Muscle layer of duodenum (tissue), 2 donors: ENCODE measurements around the gene DNASE1L3.
"Not testable (repeated sequence)": the region's sequence is repeated elsewhere in the genome, so short reads cannot be mapped to it uniquely, and the experiment has no call there.

ENCODE experiments used
- H3K27ac ChIP-seq: one replicate; pipeline ENCODE4 v1.7.0; 2013; ENCODE audit warnings: mild to moderate bottlenecking, low read length
- H3K27me3 ChIP-seq: one replicate; pipeline ENCODE4 v1.7.0; 2013; ENCODE audit warnings: low read depth, mild to moderate bottlenecking, control low read depth, low read length
- H3K36me3 ChIP-seq, 2 donors: one replicate each; pipeline ENCODE4 v1.7.0; 2013; ENCODE audit warnings: low read length in 2 of 2, control low read depth in 1 of 2, mild to moderate bottlenecking in 1 of 2; ENCODE audit not compliant: insufficient read depth in 2 of 2, control insufficient read depth in 1 of 2
- H3K4me1 ChIP-seq, 2 donors: one replicate each; pipeline ENCODE4 v1.7.0; 2013; ENCODE audit warnings: low read length in 2 of 2, mild to moderate bottlenecking in 2 of 2, control low read depth in 1 of 2, moderate library complexity in 1 of 2; ENCODE audit not compliant: insufficient read depth in 2 of 2, control insufficient read depth in 1 of 2
- H3K4me3 ChIP-seq, 2 donors: one replicate each; pipeline ENCODE4 v1.7.0; 2013; ENCODE audit warnings: low read length in 2 of 2, low read depth in 1 of 2, mild to moderate bottlenecking in 1 of 2
- H3K9me3 ChIP-seq, 2 donors: one replicate each; pipeline ENCODE4 v1.7.0; 2013; ENCODE audit warnings: low read length in 2 of 2, control low read depth in 1 of 2, mild to moderate bottlenecking in 1 of 2; ENCODE audit not compliant: control insufficient read depth in 1 of 2
- donor health status: healthy.

Gene DNASE1L3

GRCh38 chr3:58243976-58244585 lies 33.3 kb upstream of the DNASE1L3 start:
- H3K36me3 ChIP-seq, result no peaks in the 10 kb centered on the region
- no peaks in the 10 kb centered on the region for H3K9me3 ChIP-seq
- no peak overlapping the region for H3K27ac ChIP-seq
- peaks cover 4 to 7% of the 10 kb centered on the region in 2 donors for H3K4me1 ChIP-seq
- H3K27me3 ChIP-seq, result no peaks in the 10 kb centered on the region
- H3K4me3 ChIP-seq, result no peak overlapping the region

GRCh38 chr3:58242860-58243259 lies 32.1 kb upstream of the DNASE1L3 start:
- not testable (repeated sequence) for H3K4me3 ChIP-seq, H3K9me3 ChIP-seq, H3K27ac ChIP-seq, H3K27me3 ChIP-seq, H3K36me3 ChIP-seq
- peaks cover 11 to 12% of the 10 kb centered on the region in 2 donors for H3K4me1 ChIP-seq

GRCh38 chr3:58242340-58242739 lies 31.6 kb upstream of the DNASE1L3 start:
- Histone ChIP-seq H3K36me3 (no peaks in the 10 kb centered on the region), H3K4me1 (peaks cover 11 to 12% of the 10 kb centered on the region in 2 donors), H3K9me3 (no peaks in the 10 kb centered on the region), H3K4me3 (no peak overlapping the region), H3K27ac (no peak overlapping the region), H3K27me3 (no peaks in the 10 kb centered on the region)

GRCh38 chr3:58241306-58242044 lies 30.7 kb upstream of the DNASE1L3 start:
- Histone ChIP-seq H3K4me1 (peaks cover 11 to 12% of the 10 kb centered on the region in 2 donors), H3K9me3 (no peaks in the 10 kb centered on the region), H3K4me3 (no peak overlapping the region), H3K27me3 (no peaks in the 10 kb centered on the region), H3K27ac (no peak overlapping the region), H3K36me3 (no peaks in the 10 kb centered on the region)

GRCh38 chr3:58238830-58239229 lies 28.1 kb upstream of the DNASE1L3 start:
- Histone ChIP-seq H3K27ac (no peak overlapping the region), H3K4me1 (peaks cover 11 to 12% of the 10 kb centered on the region in 2 donors), H3K4me3 (peak overlapping the region; percentile 79 to 88), H3K36me3 (no peaks in the 10 kb centered on the region), H3K9me3 (no peaks in the 10 kb centered on the region), H3K27me3 (no peaks in the 10 kb centered on the region)

- Histone ChIP-seq H3K27ac (no peak overlapping the region), H3K4me3 (peak overlapping the region; percentile 79 to 88), H3K4me1 (peaks cover 11 to 12% of the 10 kb centered on the region in 2 donors), H3K9me3 (no peaks in the 10 kb centered on the region), H3K27me3 (no peaks in the 10 kb centered on the region), H3K36me3 (no peaks in the 10 kb centered on the region)
These were observed 27.3 kb upstream of the DNASE1L3 start for GRCh38 chr3:58237941-58238681.

GRCh38 chr3:58237238-58237940 lies 26.6 kb upstream of the DNASE1L3 start, which contains the start of gene ABHD6:
TSS of gene ABHD6 (plus strand) at chr3:58237792. CDS start at chr3:58256587, 18,795 bp downstream.
- peak within 1 kb of the TSS; percentile 69 for H3K27ac ChIP-seq
- no peaks in the 10 kb centered on the region for H3K27me3 ChIP-seq
- H3K9me3 ChIP-seq, result no peaks in the 10 kb centered on the region
- peak within 1 kb of the TSS; percentile 88 to 89 for H3K4me3 ChIP-seq
- H3K4me1 ChIP-seq, result peaks cover 11 to 12% of the 10 kb centered on the region in 2 donors
- H3K36me3 ChIP-seq, result no peaks in the 10 kb centered on the region

- H3K36me3 ChIP-seq, result no peaks in the 10 kb centered on the region
- H3K9me3 ChIP-seq, result no peaks in the 10 kb centered on the region
- H3K4me3 ChIP-seq, result peak overlapping the region; percentile 88 to 89
- H3K4me1 ChIP-seq, result peaks cover 11 to 12% of the 10 kb centered on the region in 2 donors
- no peaks in the 10 kb centered on the region for H3K27me3 ChIP-seq
- H3K27ac ChIP-seq, result peak overlapping the region; percentile 69
These were observed 25.9 kb upstream of the DNASE1L3 start for GRCh38 chr3:58236527-58237237.

GRCh38 chr3:58235970-58236369 lies 25.2 kb upstream of the DNASE1L3 start:
- peaks cover 4 to 12% of the 10 kb centered on the region in 2 donors for H3K4me1 ChIP-seq
- no peak overlapping the region for H3K27ac ChIP-seq
- no peak overlapping the region for H3K4me3 ChIP-seq

GRCh38 chr3:58234516-58234931 lies 23.8 kb upstream of the DNASE1L3 start:
- Histone ChIP-seq H3K27me3 (no peaks in the 10 kb centered on the region), H3K36me3 (no peaks in the 10 kb centered on the region), H3K4me1 (peaks cover 4 to 12% of the 10 kb centered on the region in 2 donors), H3K4me3 (no peak overlapping the region), H3K27ac (no peak overlapping the region), H3K9me3 (no peaks in the 10 kb centered on the region)

More at GRCh38 chr3:58235970-58236369, 25.2 kb upstream of the DNASE1L3 start:
- no peaks in the 10 kb centered on the region for H3K9me3 ChIP-seq
- no peaks in the 10 kb centered on the region for H3K36me3 ChIP-seq
- H3K27me3 ChIP-seq, result no peaks in the 10 kb centered on the region
